ENCODE measurements around the gene FRA10AC1.
"Not testable (repeated sequence)": the region's sequence is repeated elsewhere in the genome, so short reads cannot be mapped to it uniquely, and the experiment has no call there.

The FRA10AC1 gene

GRCh38 chr10:93701866-93702209 is 554 bp downstream of the FRA10AC1 start:
- no peak for DNase-seq

DNA sequence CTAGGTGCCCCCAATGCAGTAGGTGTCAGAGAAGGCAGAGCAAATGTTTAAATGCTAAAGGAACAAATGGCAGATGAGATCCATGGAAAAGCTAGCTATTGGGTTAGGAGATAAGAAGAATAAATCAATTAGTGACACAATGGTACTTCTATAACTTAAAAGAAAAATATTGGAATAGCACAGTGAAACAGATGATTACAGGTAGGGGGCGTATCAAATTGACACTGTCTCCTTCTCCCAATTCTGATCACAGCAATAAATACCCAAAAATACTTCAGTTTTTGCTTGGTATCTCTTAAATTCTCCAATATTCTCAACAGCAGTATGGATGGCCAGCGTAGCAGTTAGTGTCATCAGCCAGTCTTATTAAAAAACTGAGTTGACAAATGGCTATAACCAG is 5.2 kb downstream of the FRA10AC1 start:
- DNase-seq: no peak

DNA sequence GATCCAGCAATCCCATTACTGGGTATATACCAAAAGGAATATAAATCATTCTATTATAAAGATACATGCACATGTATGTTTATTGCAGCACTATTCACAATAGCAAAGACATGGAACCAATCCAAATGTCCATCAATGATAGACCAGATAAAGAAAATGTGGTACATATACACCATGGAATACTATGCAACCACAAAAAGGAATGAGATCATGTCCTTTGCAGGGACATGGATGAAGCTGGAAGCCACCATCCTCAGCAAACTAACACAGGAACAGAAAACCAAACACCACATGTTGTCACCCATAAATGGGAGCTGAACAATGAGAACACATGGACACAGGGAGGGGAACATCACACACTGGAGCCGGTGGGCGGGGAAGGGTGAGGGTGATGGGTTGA is 5.8 kb downstream of the FRA10AC1 start:
- not testable (repeated sequence) for DNase-seq

DNA sequence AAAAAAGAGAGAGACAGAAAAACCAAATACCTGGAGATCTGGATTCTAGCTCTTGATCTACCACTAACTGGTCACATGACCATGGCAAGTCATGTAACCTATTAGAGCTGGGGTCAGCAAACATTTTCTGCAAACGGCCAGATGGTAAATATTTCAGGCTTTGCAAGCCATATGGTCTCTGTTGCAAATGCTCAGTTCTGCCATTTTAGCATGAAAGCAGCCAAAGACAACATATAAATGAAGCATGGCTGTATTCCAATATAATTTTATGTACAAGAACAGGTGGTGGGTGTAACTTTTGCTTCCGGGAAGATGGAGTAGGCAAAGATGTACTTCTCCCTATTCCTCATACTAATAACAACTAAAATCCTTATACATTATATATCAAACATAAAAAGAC is 6.7 kb downstream of the FRA10AC1 start:
- DNase-seq: no peak

DNA sequence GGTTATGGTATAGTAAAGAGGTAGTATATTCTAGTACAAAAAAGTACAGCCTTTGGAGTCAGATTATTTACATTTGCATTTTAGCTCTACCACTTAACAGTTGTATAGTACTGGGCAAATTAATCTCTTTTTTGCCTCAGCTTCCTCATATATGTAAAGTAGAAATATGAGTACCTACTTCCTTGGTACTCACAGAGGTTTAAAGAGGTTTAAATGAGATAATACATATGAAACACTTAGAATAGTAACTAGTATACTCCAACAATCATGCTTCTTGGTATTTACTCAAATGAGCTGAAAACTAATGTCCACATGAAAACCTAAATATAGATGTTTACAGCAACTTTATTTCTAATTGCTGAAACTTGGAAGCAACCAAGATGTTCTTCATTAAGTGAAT is 14.7 kb downstream of the FRA10AC1 start:
- no peak for DNase-seq

DNA sequence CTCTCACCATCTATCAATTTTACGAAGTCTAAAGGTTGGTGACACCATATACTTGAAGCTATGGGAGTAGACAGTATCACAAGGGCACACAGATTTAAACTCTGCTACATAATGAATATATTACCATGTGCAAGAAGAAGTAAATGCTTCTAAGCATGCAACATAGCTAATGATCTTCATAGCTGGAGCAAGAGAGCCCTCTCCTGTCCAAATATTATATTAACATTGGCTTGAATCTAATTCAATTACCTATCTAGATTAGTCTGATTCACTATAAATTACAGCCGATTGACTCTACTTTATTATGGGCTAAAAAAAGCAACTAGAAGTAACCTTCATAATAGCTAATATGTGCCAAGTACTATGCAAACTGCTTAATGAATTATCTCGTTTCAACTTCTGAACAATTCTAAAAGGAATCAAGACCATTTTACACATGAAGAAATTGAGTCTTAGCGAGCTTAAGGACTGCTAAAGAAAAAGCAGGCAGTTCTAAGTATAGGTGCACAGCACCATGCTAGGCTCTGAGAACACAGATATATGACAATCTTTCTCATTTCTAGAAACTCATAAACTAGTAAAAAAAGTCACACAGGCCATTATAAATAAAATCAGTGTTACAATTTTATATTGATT is 21.9 kb downstream of the FRA10AC1 start:
- DNase-seq: no peak

DNA sequence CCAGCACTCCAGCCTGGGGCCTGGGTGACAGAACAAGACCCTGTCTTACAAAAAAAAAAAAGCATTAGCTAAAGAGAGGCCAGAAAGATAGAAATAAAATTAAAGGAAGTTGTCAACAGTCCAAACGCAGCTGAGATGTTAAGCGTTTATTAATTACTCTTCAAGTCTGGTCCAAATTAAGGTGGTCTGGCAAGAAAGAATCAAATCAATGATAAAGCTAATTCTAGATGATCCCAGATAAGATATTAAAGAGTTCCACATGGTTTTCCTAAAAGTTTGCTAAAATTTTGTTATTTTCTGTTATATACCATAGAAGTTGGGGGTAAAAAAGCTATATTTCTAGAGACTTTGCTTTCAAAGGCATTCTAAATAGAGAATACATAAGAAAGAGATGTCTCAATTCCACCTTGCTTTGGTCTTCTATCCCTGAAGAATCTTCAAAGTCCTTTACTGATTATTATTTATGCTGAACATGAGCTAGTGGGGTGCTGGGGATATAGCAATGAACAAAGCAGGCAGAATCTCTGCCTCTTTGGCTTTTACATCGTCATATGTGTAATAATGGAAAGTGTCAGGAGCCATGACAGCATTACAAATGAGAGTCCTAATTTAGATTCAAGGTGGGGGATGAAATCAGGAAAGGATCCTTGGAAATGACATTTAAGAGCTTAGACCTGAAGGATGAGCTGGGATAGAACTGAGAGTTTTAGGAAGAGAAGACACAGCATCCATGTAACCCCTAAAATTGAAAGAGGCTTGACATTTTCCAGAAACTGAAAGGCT is 23.4 kb downstream of the FRA10AC1 start:
- DNase-seq: no peak

- DNase-seq: no peak
These were observed 24.0 kb downstream of the FRA10AC1 start for GRCh38 chr10:93678386-93678785.

DNA sequence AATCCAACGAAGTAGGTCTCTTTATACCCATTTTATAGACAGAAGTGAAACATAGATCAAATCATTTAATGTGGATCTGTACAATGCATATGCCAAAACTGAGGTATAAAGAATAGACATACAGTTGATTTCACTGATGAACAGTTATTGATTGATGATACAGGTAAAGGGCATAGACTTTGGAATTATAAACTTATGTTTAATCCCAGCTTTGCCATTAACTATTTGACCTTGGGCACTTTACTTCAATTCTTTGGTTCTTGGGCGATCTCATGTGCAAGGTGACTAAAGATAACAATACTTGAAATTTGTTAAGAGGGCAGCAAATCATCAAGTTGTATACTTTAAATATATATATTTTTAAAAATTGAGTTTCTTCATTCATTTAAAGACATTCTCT is 28.6 kb downstream of the FRA10AC1 start:
- no peak for DNase-seq

GRCh38 chr10:93672890-93673289 is 29.5 kb downstream of the FRA10AC1 start:
- no peak for DNase-seq

GRCh38 chr10:93672022-93672678 is 30.2 kb downstream of the FRA10AC1 start:
- no peak for DNase-seq

DNA sequence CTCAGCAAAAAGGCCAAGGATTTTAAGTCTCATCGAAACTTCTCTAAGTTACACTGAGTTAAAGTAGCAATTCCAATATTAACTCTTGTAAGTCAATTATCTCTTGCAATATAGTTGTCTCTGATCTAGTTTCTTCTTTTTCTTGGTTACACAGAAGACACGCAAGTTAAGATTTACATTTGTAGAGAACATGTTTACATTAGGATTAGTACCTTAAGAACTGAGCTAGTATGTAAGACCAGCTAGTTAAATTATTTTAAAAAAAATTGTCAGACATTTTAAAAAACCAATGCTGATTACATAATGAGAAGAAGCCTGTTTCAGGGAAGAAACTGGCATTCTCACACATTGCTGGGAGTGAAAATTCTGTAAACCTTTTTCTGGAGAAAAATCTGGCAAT is 31.4 kb downstream of the FRA10AC1 start:
- no peak for DNase-seq

DNA sequence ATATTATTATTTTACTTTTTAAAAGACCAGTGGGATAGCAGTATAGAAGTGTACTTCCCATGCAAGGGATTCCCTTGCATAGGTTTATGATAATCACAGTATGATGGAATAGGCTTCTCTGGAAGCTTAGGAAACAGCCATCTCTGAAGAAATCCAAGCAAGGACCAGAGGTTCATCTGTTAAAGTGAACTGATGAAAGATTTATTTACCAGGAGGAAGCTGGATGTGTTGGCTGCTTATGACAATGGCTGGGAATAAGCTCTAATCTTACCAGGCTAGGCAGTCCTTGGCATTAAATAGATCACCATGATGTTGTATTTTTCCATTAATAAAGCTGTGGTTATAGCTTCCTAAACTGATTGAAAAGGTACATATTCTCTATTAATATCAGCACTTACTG is 32.0 kb downstream of the FRA10AC1 start:
- DNase-seq: no peak

- no peak for DNase-seq
These were observed 34.6 kb downstream of the FRA10AC1 start for GRCh38 chr10:93667795-93668194.

DNA sequence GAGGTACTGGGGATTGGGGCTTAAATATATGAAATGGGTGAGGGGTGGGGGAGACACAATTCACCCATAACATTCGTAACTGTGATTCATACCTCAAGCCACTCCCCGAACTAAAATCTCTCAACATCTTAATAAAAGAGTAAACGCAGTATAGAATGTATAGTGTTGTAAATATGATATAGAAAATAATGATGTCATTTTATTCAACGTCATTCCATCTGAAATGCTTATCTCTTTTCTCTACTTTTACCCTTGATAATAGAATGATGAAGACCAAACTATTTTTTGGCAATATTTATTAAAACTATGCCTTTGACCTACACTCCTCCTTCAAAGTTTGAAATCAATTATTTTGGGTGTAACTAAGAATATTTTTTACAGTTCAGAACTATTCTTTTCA is 36.4 kb downstream of the FRA10AC1 start:
- no peak for DNase-seq

DNA sequence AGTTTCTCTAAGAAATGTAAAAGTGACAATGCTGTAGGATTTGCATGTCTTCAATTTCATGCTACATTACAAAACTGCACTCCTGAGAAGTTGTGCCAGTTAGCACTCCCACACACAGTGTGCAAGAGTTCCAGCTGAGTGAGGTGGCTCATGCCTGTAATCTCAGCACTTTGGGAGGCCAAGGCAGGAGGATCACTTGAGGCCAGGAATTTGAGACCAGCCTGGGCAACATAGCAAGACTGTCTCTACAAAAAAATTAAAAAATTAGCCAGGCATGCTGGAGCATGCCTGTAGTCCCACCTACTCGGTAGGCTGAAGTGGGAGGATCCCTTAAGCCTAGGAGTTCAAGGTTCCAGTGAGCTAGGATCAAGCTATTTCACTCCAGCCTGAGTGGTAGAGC is 44.6 kb downstream of the FRA10AC1 start:
- DNase-seq: no peak

DNA sequence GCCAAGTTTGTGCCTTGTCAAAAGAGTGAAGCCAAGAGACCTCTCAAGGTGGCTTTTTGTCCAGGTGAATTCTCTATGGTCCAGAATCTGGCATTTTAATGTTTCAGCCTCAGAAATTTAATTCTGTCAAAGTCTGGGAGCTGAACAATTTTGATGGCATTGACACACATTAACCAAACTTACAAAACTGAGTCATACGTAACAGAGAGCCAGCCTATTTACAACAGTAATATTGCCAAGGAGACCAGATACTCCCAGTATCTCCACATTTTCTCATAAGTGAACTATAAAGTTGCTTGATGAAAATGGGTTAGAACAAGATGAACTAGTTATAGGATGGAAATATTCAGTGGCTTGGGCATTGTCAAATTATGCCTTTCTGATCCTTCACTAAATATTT is 46.2 kb downstream of the FRA10AC1 start:
- DNase-seq: no peak

GRCh38 chr10:93654201-93654600 is 48.2 kb downstream of the FRA10AC1 start:
- no peak for DNase-seq

DNA sequence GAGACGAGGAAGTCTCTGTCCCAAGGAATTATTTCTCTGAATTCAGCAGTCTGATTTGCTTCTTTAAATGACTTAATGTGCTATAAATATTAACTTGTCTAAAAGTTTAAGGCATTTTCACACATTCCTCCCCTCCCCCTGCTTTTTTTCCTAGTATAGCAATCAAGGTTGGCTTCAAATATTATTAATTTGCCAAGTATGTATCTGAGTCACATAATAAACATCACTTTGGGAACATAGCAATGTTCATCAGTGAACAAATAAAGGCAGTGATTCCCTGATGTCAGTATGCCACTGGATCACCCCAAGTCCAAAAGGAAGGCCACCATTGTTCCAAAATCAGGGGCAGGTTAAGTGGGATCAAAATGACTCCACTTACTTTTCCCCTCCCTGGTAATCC is 49.5 kb downstream of the FRA10AC1 start:
- DNase-seq: no peak

- no peak for DNase-seq
These were observed 62.6 kb downstream of the FRA10AC1 start for GRCh38 chr10:93639791-93640190.

- DNase-seq: no peak
These were observed 71.5 kb downstream of the FRA10AC1 start for GRCh38 chr10:93630625-93631557.

- no peak for DNase-seq
These were observed 72.6 kb downstream of the FRA10AC1 start for GRCh38 chr10:93629647-93630305.

DNA sequence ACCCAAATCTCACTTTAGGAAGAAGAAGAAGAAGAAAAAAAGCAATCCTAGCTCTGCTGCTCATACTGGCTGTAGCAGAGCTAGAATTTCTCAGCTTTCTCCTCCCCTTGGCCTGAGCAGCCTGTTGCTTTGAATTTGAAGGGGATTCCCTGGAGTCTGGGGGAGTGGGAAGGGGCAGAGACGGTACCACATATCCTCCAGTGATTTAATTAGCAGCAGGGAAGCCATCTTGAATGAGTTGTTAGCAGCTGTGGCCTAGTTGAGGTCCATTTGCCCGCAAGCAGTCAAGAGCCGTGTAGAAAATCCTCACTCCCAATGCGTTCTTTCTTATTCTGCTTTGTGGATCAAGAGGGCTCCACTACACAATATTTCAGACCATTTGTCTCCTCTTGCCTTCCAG is 73.5 kb downstream of the FRA10AC1 start:
- no peak for DNase-seq

Measured in stimulated activated CD4-positive, alpha-beta T cell treated with anti-CD3 and anti-CD28 coated beads, Interleukin-4, amount 100 ng/mL, for 1 hour (primary cell).